ENCODE data around the gene ZBTB46.

DNA sequence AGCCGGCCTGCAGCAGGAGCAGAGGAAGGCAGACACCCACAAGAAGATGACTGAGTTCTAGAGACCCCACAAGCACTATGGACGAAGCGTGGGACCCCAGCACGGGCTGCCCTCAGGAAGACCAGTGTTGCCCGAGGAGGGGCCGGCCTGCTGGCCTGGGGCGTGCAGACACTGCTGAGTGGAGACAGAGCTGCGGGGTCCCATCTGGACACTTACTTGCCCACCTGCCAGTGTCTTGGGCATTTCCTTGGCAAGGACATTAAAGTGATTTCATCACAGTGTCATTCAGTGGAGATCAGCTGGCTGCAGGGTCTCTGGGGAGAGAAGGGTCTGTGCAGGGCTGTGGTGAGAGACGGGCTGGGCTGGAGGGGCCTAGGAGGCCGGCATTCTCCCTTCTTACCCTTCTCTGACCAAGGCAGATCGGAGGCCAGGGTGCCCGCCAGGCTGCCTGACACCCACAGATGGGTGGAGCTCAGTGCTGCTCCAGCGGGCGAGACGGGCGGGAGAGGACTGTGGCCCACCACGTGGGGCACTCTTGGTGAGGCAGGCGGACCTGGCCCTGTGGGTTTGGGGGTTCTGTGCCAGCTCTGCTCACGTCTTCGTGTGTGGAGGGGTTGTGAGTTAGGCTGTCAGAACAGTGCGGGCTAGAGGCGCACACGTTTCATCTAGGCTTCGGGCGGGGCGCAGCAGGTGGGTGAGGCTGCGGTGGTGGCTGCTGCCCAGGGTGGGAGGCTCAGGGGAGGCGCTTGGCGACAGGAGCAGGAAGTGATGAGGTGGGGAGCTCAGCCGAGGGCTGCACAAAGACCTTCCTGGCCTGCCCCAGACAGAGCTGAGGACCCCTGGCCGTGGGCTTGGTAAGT is 95.0 kb downstream of the ZBTB46 start, which contains the start of gene LIME1:
- TF ChIP-seq CTCF (IDR thresholded peaks at IDR 0.05; ENCODE audit: insufficient read depth, low read length, poor library complexity, severe bottlenecking) (no peak), EZH2phosphoT487 (conservative IDR thresholded peaks at IDR 0.05; ENCODE audit: low read length) (no peak)

Measured in SU-DHL-6 (cell line).